Body of pancreas (tissue), 4 donors: ENCODE data around the gene CFAP45.

ENCODE experiments used
- CTCF ChIP-seq, 7 experiments: fragments of 450-650 bp in 4 of 7; fragments of 200-600 bp in 3 of 7; sonication (generic) in 3 of 7; IDR thresholded peaks; one replicate each; pipeline ENCODE4 v1.5.1; 2016 to 2019; ENCODE audit warnings: antibody characterized with exemption in 7 of 7
- POLR2A ChIP-seq, 3 donors: fragments of 450-650 bp; IDR thresholded peaks; one replicate each; pipeline ENCODE4 v1.6.1; 2016; ENCODE audit warnings: antibody characterized with exemption in 3 of 3, mild to moderate bottlenecking in 2 of 3

- peak in 4 of 7 experiments; percentile 19 to 36 (median 30) for TF ChIP-seq CTCF (IDR thresholded peaks at IDR 0.05)
- TF ChIP-seq POLR2A (IDR thresholded peaks at IDR 0.05): peak; percentile 86 to 92 (median 88)
Measured at GRCh38 chr1:159854693-159855192, 45.2 kb downstream of the CFAP45 start.
